Fibroblast of lung (primary cell): Measurements from ENCODE around the gene LDLRAD4. TPM values are rescaled to one million over a fixed set of nuclear protein-coding genes. Genes with fewer than 3 reads are reported as not detected.

Source experiments
- DNase-seq, 2 donors: peaks; one replicate each; pipeline versions ENCODE4 v3.0.0 to v3.0.0-alpha.2; 2010; ENCODE audit warnings: low read depth in 2 of 2
- H2AFZ ChIP-seq: 2 replicates; pipeline ENCODE4 v1.5.1; 2012; ENCODE audit warnings: low read length, control low read depth, inconsistent platforms
- H3K27ac ChIP-seq: 2 replicates; pipeline ENCODE4 v1.5.1; 2011; ENCODE audit warnings: low read length, control low read depth; ENCODE audit not compliant: insufficient read depth
- H3K27me3 ChIP-seq: 2 replicates; pipeline ENCODE4 v1.5.1; 2011; ENCODE audit warnings: mild to moderate bottlenecking, low read length; ENCODE audit not compliant: control insufficient read depth, insufficient read depth
- H3K36me3 ChIP-seq: 2 replicates; pipeline ENCODE4 v1.5.1; 2011; ENCODE audit warnings: low read length; ENCODE audit not compliant: control insufficient read depth, insufficient read depth
- H3K4me1 ChIP-seq: 2 replicates; pipeline ENCODE4 v1.5.1; 2011; ENCODE audit warnings: low read length; ENCODE audit not compliant: control insufficient read depth, insufficient read depth; ENCODE audit errors: extremely low read depth
- H3K4me2 ChIP-seq: 2 replicates; pipeline ENCODE4 v1.5.1; 2011; ENCODE audit warnings: low read length, control low read depth; ENCODE audit not compliant: insufficient read depth; ENCODE audit errors: extremely low read depth
- H3K4me3 ChIP-seq, 4 experiments: fragments of 200-600 bp in 1 of 4; sonication (generic) in 1 of 4; replicated peaks in 1 of 4; 2 replicates each; pipeline ENCODE4 v1.5.1; 2011 to 2016; ENCODE audit warnings: low read length in 4 of 4, low read depth in 3 of 4, mild to moderate bottlenecking in 3 of 4, control low read depth in 2 of 4, inconsistent platforms in 1 of 4, mixed read lengths in 1 of 4; ENCODE audit not compliant: insufficient read depth in 1 of 4; ENCODE audit errors: control extremely low read depth in 1 of 4
- H3K79me2 ChIP-seq: 2 replicates; pipeline ENCODE4 v1.5.1; 2012; ENCODE audit warnings: mild to moderate bottlenecking, low read length, inconsistent platforms; ENCODE audit not compliant: control insufficient read depth, insufficient read depth
- H3K9ac ChIP-seq: 2 replicates; pipeline ENCODE4 v1.5.1; 2011; ENCODE audit warnings: mild to moderate bottlenecking, low read length, control low read depth; ENCODE audit not compliant: insufficient read depth
- H3K9me3 ChIP-seq: 2 replicates; pipeline ENCODE4 v1.5.1; 2012; ENCODE audit warnings: low read depth, low read length; ENCODE audit not compliant: control insufficient read depth, insufficient read depth
- H4K20me1 ChIP-seq: 2 replicates; pipeline ENCODE4 v1.5.1; 2011; ENCODE audit warnings: low read length; ENCODE audit not compliant: control insufficient read depth, insufficient read depth; ENCODE audit errors: extremely low read depth
- CTCF ChIP-seq, 2 donors: IDR thresholded peaks in 1 of 2; conservative IDR thresholded peaks in 1 of 2; 1 replicate in 1 of 2; 2 replicates in 1 of 2; pipeline ENCODE4 v1.5.1; 2011 to 2012; ENCODE audit warnings: low read length in 2 of 2, control low read depth in 1 of 2, inconsistent platforms in 1 of 2, low read depth in 1 of 2, mild to moderate bottlenecking in 1 of 2
- EZH2 ChIP-seq: IDR thresholded peaks from 2 replicates; pipeline ENCODE4 v1.5.1; 2012; ENCODE audit warnings: low read length, control low read depth, mild to moderate bottlenecking; ENCODE audit errors: missing control alignments
- polyA plus RNA-seq, 2 donors: library from polyadenylated mRNA; depleted of rRNA in 1 of 2; stranded (reverse) in 1 of 2; unstranded in 1 of 2; fragments of >200 nt; gene quantifications; 2 replicates each; pipeline ENCODE4 v1.2.1, GENCODE V29; 2011 to 2012; ENCODE audit warnings: missing spikeins in 1 of 2
- total RNA-seq: library from RNA; depleted of rRNA; stranded (reverse); fragments of >200 nt; gene quantifications from 2 replicates; pipeline ENCODE4 v1.2.1, GENCODE V29; 2014

The LDLRAD4 gene
- total and polyA plus RNA-seq, 2 donors (not counting 1 experiment from before 2014, with no cell fraction given): not detected

- no peaks in the 10 kb centered on the region for H3K36me3 ChIP-seq
- no peak overlapping the region for H3K4me2 ChIP-seq
- no peak for TF ChIP-seq CTCF (conservative IDR thresholded peaks at IDR 0.05 in 1 of 2, IDR thresholded peaks at IDR 0.05 in 1 of 2; ENCODE audit: low read depth in 1 of 2, low read length in 2 of 2)
- no peak for TF ChIP-seq EZH2
- DNase-seq: no peak
- H4K20me1 ChIP-seq: no peaks in the 10 kb centered on the region
- no peaks in the 10 kb centered on the region for H3K79me2 ChIP-seq
- H3K9ac ChIP-seq: no peak overlapping the region
- no peaks in the 10 kb centered on the region for H3K9me3 ChIP-seq
- H3K27ac ChIP-seq: no peak overlapping the region
- no peak overlapping the region for H2AFZ ChIP-seq
- H3K4me3 ChIP-seq: no peak overlapping the region
- H3K27me3 ChIP-seq: no peaks in the 10 kb centered on the region
- no peaks in the 10 kb centered on the region for H3K4me1 ChIP-seq
Measured at GRCh38 chr18:13175754-13176210, 42.8 kb upstream of the LDLRAD4 start.

DNA sequence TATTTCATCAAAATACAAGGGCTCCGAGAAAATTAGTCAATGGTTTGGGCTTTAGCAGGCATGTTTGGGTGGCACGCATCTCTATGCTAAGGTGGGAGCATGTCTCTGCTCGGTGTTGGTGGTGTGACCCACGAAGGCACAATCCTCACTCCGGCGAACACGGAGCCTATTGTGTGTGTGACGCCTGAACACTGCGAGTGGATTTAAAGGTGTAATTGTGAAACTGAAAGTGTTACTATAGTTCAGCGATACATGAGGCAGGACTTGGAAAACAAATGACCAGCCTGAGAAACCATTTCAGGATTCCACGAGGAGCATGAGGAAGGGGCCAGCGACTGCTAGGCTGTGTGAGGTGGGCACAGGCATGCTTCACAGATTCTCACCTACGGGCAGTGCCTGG is 41.7 kb upstream of the LDLRAD4 start:
- TF ChIP-seq EZH2: no peak
- TF ChIP-seq CTCF (conservative IDR thresholded peaks at IDR 0.05 in 1 of 2, IDR thresholded peaks at IDR 0.05 in 1 of 2; ENCODE audit: low read depth in 1 of 2, low read length in 2 of 2): no peak

GRCh38 chr18:13178197-13178596 is 40.4 kb upstream of the LDLRAD4 start:
- Histone ChIP-seq H3K36me3 (no peaks in the 10 kb centered on the region), H3K4me2 (no peak overlapping the region), H4K20me1 (no peaks in the 10 kb centered on the region), H3K4me1 (no peaks in the 10 kb centered on the region), H2AFZ (no peak overlapping the region), H3K9ac (no peak overlapping the region), H3K27me3 (no peaks in the 10 kb centered on the region), H3K9me3 (no peaks in the 10 kb centered on the region), H3K4me3 (no peak overlapping the region), H3K79me2 (no peaks in the 10 kb centered on the region), H3K27ac (no peak overlapping the region)
- no peak for DNase-seq
- TF ChIP-seq CTCF (conservative IDR thresholded peaks at IDR 0.05 in 1 of 2, IDR thresholded peaks at IDR 0.05 in 1 of 2; ENCODE audit: low read depth in 1 of 2, low read length in 2 of 2) (no peak), EZH2 (no peak)

More for the DNA sequence above, 41.7 kb upstream of the LDLRAD4 start:
- Histone ChIP-seq H4K20me1 (no peaks in the 10 kb centered on the region), H3K27ac (no peak overlapping the region), H3K9ac (no peak overlapping the region), H2AFZ (no peak overlapping the region), H3K27me3 (no peaks in the 10 kb centered on the region), H3K9me3 (no peaks in the 10 kb centered on the region), H3K79me2 (no peaks in the 10 kb centered on the region), H3K4me2 (no peak overlapping the region), H3K4me1 (no peaks in the 10 kb centered on the region), H3K36me3 (no peaks in the 10 kb centered on the region), H3K4me3 (no peak overlapping the region)
- no peak for DNase-seq
